ENCODE data around the gene MTMR3.

MTMR3 gene

DNA sequence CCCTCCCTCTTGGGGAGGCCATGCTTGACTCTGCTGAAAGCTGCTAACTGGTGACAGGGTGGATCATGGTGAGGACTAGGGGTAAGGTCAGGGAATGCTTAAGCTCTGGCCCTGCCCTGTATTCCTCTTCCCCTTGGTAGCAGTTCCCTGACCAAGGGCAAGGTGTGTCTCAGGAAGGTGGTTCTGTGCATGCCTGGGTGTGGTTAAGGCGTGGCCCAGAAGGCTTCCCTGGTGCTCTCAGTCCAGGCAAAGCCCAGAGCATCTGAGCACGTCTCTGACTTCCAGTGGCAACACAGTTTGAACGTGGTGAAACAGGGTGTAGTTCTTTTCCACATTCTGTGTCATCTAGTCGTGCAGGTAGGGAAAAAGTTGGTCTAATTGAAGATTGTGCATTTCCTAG lies 144.2 kb downstream of the MTMR3 start:
- DNase-seq (ENCODE audit: low read depth in 3 of 3): no peak

DNA sequence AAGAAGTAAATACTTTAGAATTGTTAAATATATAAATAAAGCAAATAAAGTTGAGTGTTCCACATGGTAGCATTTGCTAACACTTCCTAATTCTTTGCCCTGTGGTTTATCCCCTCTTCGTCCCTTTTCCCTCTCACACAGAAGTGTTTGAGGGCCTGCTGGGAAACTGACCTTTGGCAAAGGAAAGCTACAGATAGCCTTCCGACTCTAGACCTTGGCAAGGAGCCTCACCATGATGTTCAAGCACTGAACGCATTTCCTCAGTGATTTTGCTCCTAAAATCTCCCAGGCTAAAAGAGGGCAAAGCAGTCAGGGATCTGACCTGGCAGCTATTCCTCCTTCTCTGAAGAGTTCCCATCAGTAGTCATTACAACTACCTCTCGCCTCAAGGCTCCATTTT lies 144.8 kb downstream of the MTMR3 start:
- no peak for DNase-seq (ENCODE audit: low read depth in 3 of 3)

DNA sequence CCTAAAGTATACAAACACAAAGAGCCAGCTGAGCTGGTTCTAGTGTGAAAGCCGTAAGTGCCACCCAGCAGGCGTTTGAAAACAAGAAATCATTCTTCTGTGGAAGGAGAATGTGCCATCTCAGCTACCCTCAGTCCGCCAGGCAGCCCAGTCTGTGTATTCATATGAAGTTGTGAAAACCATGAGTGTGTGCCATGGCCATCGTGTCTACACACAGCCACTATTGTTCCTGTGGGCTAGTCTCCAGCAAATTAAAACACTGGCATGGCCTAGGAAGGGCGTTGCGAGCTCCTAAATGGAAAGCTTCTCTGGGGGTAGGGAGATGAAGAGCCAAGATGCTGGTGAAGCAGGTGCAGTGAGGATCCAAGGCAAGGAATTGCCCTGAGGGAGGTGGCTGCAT lies 145.8 kb downstream of the MTMR3 start:
- DNase-seq (ENCODE audit: low read depth in 3 of 3): no peak

DNA sequence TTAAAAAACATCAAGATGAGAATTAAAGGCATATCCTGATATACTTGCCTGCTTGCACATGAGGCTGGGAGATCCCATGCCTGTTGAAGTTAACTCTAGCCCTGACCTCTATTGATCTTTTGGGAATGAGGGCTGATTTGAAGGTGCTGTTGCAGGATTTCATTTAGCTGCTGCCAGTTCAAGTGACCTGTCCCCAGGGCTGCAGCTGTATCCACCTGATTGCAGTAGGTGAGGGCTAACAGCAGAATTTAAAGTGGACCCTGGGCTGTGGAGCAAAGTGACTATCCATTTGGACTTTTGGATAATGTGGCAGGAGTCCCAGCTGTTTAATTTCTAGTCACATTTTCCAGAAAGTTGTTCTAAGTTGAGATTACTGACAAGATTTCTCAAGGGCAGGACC lies 146.5 kb downstream of the MTMR3 start:
- DNase-seq (ENCODE audit: low read depth in 3 of 3): no peak

DNA sequence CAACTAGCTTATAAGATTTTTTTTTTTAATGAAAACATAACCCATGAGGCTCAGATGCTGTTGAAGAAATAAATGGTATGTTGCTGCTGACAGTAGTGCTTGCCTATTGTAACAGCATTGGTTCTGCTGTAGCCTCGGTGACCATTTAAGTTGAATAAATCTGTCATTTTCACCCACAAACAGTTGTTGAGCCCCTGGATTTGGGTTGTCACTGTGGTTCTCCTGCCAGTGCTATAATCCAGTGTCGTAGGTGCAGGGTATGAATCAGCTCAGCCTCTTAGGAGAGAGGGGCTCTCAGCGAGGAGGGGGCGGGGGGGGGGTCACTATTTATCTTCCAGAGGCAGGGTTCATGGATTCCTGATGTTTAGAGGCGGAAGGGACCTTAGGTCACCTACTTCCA lies 147.4 kb downstream of the MTMR3 start:
- DNase-seq (ENCODE audit: low read depth in 3 of 3): no peak

DNA sequence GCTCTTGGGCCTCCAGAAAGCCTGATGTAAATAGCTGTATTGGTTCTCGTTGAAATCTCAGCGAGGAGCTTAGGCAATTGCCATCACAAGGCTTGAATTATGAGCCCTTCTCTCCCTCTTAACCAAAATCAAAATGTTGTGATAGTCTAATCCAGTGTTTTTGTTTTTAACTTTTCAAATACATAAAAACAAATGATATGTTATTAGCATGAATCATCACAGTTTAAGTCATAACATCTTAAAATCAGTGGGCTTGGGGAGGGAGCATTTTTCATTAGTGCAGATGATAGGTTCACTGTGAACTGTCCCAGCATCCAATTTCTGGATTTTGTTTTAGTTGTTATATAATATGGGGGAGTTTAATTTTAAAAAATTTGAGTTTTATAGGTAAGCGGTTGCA lies 148.4 kb downstream of the MTMR3 start:
- DNase-seq (ENCODE audit: low read depth in 3 of 3): no peak

DNA sequence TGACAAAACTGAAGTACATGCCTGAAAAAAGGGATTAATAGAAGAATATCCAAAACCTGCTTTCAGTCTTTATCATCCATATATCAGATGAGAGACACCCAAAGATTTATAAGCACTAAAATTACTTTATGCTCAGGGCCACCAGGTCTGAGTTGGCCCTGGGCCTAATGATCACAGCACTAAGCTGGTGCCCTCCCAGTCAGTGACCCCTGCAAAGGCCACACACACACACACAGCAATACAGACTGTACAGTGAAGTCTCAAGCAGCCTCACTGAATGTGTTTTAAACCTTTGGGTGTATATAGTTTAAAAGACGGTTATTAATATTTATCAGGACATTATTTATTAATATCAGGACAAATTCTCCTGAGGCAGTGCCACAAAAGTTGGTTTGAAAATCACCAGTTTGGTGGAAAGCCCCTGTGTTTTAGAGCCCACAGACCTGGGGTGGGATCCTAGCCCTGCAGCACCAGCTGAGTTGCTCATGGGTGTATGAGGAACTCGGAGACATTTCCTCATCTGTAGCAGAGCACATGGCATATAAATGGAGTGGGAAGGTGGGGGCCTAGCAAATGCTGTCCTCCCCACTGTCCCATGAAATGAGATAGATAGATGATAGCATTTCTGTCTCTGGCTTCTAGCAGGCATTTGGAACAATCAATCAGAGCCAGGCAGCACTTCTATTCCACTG lies 148.9 kb downstream of the MTMR3 start:
- DNase-seq (ENCODE audit: low read depth in 3 of 3): no peak

DNA sequence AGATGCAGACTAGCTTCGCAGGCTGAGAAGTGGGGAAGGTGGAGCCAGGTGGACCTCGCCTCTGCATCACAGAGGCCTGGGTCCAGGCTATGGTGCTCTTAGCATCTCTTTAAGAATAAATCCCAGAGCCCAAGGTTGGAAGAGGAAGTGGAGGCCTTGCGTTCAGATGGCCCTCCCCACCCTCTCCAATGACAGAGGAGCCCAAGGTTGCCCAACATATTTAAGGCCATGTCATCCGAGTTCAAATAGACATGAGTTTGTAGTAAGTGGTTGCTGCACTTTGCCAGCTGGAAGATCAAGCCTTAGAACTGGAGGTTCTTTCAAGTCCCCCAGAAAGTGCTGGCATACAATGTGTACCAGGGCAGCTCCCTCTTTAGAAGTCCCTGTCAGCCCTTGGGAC lies 150.2 kb downstream of the MTMR3 start:
- no peak for DNase-seq (ENCODE audit: low read depth in 3 of 3)

DNA sequence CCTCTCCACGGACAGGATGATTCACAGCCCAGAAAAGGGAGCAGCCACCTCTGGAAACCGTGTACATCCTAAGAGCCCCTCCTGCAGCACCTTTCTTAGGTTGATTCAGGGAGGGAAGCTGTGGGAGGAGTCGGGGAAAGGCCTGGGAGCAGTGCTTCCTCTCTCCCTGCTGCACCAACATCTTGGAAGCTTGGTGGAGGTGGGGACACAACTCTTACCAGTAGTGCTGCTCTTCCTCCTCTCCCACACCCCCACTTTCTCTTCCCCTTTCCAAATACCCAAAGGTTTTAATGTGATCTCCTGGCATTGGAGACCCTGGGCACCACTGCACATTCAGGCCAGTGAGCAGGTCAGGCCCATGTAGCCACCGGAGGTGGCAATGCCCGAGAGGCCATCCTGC lies 150.9 kb downstream of the MTMR3 start:
- no peak for DNase-seq (ENCODE audit: low read depth in 3 of 3)

DNA sequence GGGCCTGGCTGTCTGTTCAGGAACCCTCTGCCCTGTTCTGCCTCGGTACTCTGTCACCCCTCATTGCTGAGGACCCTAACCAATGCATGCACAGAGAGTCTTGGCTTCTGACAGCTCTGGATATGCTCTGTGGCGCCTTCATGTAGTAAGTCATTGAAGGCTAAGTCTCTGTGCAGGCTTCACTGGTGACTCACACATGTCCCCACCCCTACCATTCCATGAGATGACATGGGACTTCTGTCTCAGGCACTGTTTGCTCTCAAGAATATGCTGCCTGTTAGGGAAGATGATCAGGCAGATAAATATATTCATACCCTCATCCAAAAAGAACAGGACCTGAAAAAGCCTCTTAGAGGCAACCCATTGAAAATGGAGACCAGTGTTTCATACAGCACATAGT lies 153.7 kb downstream of the MTMR3 start:
- DNase-seq (ENCODE audit: low read depth in 3 of 3): no peak

DNA sequence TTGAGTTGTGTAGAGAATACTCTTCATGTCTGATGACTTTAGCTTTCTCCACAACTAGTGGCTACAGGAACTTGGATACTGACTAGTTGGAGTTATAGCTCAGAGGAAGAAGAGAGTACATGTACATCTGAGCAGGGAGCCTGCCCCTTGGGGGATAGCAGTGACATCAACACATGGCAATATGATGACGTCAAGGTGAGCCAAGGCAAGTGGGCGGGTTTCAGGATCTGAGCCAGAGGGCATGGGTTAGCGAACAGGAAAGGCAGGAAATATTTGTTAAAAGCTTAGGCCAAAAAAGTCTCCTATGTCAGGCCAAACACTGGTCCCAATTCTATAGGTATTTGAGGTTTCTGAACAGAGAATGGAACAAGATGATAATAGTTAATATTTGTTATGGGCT lies 155.2 kb downstream of the MTMR3 start:
- no peak for DNase-seq (ENCODE audit: low read depth in 3 of 3)

DNA sequence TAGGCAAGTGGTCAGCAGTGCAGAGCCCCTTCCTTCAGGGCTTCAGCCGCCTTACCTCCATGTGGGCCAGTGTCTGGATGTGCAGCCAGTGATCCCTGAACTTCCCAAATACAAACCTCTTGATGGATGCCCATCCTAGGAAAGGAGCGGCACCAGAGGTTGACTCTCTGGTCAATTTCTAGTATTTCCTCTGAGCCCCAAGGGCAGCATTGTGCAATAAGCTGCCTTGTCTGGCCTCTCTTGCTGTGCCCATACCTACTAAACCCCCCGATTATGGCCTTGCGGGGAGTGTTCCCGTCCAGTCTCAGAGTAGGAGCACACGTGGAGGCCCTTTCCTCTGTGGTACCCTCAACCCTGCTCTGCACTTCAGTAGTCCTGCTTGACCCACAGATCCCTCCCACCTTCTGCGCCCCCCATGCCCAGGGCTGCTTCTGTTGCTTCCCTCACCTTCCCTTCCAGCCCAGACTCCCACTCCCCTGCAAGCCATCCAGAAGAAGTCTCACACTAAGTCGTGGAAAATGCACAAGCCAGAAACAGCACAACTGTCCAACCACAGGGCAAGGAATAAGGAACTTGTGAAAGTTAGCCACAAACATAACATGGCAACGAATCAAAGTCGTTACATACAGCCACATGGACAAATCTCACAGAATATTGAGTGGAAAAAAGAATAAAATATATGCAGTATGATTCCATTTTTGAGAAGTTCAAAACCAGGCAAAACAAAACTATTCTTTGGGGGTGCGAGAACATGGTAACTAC lies 157.7 kb downstream of the MTMR3 start:
- DNase-seq (ENCODE audit: low read depth in 3 of 3): no peak

DNA sequence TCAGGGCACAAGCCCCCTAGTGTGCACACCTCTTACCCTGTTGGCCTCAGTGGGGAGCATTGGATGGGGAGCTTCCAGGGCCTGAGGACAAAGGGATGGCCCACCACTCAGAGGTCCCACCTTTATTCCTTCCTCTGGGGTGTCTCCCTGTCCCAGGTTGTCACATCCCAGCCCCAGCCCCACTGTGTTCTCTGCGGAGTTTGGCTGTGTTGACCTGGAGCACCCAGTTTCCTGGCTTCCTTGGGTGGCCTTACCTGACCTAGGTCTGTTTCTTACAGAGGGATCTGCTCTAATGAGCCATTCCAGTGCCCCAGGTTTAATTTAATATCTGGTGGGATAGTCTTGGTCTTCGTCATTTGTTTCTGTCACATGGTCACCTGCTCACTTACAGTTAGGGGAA lies 158.5 kb downstream of the MTMR3 start:
- no peak for DNase-seq (ENCODE audit: low read depth in 3 of 3)

DNA sequence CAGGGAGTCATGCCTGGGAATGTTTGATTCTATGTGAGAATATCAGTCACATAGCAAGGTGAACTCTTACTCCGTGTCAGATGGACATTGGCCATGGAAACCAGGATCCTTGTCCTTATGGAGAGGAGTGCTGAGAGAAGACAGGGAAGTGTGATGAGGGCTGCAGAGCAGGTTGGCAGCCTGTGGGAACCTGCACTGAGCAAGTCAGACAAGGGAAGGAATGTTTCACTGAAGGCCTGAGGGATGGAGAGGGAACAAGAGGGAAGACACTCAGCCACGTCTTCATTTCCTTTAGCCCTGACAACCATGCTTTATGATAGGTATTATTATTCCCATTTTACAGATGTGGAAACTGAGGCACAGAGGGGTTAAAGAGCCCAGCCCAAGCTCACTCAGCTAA lies 158.9 kb downstream of the MTMR3 start:
- no peak for DNase-seq (ENCODE audit: low read depth in 3 of 3)

DNA sequence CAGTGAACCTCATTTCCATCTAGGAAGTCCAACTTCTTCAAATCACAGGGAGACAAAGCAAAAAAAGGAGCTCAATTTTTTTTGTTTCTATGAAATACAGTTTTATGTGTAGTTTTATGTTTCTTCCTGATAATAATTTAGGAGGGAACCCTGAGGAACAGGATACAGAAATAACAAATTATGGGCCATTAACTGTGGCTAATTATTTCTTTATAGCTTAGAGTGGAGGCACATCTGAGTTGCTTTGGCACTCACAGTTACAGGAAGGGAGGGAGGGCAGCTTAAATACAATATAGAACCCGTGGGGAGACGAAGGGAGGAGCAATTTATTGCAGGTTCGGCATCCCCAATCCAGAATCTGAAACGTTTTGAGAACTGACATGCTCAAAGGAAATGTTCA lies 160.2 kb downstream of the MTMR3 start:
- DNase-seq (ENCODE audit: low read depth in 3 of 3): no peak

DNA sequence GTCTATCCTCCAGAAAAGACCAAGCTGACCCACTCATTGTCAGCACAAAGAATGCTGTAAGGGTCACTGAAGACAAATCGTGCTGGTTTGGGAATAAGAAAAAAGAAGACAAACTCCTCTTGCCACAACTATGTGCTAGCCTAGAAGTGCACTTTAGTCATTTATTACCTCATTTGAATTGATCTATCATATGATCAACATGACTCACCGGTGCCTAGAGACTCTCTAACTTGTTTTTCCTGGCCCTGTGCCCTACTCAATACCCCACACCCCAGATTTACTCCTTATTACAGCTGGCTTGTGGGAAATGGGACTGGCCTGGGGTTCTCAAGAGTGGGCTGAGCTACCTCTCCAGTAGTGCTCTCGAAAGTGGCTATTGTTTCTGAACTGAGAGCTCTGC lies 161.4 kb downstream of the MTMR3 start:
- DNase-seq (ENCODE audit: low read depth in 3 of 3): no peak

DNA sequence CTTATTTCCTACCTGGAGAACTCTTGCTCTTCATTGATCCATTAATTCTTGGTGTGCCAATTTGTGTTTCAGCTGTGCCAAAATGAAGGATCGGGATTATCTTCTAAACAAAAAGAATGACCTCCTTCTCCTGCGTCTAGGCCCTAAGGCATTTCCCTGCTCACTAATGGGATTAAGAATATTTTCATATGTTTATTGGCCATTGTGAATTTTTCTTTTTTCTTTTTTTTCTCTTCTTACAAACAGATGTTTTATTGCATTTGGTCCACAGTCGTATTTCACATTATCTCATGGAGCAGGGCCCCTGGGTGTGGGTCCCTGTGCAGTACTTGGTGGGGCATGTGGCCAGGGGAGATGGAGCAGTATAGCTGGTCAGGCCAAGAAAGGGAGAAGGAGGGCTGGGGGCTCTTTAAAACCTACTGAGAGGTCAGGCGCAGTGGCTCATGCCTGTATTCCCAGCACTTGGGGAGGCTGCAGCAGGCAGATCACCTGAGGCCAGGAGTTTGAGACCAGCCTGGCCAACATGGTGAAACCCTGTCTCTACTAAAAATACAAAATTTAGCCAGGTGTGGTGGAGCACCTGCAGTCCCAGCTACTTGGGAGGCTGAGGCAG lies 162.0 kb downstream of the MTMR3 start:
- no peak for DNase-seq (ENCODE audit: low read depth in 3 of 3)

DNA sequence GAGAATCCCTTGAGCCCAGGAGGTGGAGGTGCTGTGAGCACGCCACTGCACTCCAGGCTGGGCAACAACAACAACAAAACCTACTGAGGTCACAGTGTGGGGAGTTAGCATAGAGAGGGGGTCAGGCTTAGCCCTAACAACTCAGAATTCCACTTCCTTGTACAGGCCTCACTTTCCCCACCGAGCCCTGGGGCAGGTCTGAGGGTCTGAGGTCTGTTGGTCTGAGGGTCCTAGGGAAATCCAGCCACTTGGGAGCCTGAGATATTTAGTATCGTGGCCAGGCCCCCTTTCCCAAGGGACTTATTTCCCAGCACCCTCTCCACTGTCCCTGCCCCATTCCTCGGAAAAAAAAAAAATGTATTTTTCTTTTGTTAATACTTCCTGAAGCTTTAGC lies 162.5 kb downstream of the MTMR3 start:
- DNase-seq (ENCODE audit: low read depth in 3 of 3): no peak

DNA sequence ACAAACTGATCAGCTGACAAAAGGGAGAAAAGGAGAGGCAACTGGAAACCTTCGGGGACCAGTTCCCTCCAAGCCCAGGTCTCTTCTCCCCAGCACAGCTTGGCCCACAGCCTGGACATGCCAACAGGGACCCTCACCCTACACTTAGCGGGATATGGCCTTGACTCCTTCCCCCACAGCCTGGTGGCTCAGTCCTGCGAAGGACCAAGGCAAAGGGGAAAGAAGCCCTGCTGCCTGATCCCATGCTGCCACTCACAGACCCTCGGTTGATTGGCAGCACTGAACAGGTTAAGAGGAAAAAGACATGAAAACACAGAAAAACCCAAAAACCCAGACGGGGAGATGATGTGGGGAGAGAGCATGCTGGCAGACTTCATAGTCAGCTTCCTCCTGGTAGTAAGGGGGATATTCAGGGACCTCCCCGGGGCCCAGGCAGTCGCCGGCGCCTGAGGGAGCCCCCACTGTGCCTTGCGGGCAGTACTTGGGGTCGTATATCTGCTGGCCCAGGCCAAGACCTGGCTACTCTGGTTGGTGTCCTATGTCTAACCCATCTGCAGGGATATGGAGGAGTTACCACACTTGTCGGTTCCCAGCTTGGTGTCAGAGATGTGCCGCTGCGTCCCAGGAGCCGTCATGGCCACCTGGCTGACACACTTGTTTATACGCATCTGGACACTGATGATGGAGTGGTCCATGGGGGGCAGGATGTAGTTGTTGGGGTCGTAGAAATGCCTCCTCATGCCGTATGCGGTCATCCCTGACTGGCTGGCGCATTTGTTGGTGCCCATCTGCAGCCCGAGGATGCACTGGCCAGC lies 163.1 kb downstream of the MTMR3 start:
- DNase-seq (ENCODE audit: low read depth in 3 of 3): no peak

DNA sequence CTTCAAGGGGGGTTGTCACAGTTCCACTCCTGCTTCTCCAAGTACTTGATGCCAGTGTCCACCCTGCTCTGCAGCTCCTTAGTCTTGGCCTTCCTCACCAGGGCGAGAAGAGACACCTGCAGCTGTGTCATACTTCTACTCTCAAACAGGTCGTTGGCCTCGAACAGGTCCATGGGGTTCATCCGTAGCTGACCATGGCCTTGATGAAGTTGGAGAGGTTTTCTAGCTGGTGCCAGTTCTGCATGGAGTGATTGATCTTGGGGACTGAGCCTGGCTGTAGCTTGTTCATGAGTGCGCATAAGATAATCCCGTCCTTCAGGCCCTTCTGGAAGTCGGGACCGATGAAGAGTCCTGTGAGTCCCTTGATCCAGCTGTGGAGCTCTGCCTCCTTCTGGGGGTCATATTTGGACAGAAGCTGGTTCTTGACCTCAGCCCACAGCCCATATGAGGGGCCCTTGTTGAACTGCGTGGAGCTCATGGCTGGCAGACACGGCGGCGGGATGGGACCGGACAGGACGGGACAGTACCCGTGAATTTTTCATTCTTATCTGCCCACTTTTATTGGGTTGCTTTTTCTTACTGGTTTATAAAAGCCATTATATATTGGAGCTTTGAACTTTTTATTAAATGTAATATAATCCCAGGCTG lies 163.9 kb downstream of the MTMR3 start:
- DNase-seq (ENCODE audit: low read depth in 3 of 3): no peak

DNA sequence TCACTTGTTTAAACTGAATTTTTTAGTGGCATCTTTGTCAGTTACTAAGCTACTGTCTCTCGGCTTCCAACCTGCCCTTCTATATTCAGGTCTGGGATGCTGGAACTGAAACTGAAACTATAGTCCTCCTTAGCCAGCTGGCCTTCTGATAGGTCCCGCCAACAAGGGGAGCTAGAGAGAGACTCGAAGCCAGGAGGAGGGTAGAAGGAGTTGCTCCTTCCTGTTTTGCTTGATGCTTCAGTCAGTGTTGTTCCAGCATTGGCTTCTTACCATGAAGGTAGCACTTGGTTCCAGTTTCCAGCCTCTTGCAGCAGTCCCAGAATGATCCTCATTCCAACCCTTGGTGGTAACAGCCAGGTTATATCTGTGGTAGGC lies 164.4 kb downstream of the MTMR3 start:
- no peak for DNase-seq (ENCODE audit: low read depth in 3 of 3)

DNA sequence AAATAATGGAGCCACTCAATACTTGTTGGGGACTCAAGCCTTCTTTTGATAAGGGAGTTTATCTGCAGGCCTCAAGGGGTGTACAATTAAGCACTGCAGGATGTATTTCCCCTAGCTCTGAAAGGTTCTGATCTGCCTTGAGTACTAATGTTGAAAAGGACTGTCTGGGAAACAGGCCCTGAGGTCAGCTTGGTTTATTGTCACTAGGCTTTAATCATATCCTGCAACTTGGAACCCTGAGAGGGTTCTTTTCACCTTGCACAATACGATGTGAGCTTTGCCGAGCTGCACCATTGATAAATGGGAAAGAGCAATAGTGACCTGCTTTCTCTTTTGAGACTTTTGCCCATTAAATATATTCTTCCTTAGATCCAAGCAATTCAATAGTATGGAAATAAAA lies 165.7 kb downstream of the MTMR3 start:
- no peak for DNase-seq (ENCODE audit: low read depth in 3 of 3)
